Ishikawa (cell line): ENCODE results near the gene GAS2L2.

ENCODE experiments used
- CEBPB ChIP-seq: IDR thresholded peaks from 2 replicates; pipeline ENCODE4 v1.6.1; 2012
- CREB1 ChIP-seq: IDR thresholded peaks from 2 replicates; pipeline ENCODE4 v1.6.1; 2012; ENCODE audit warnings: low read depth
- EP300 ChIP-seq: IDR thresholded peaks from 2 replicates; pipeline ENCODE4 v1.6.1; 2012; ENCODE audit warnings: borderline replicate concordance
- RAD21 ChIP-seq: IDR thresholded peaks from 2 replicates; pipeline ENCODE4 v1.6.1; 2012; ENCODE audit warnings: low read depth
- TAF1 ChIP-seq: IDR thresholded peaks from 2 replicates; pipeline ENCODE4 v1.6.1; 2012; ENCODE audit warnings: low read depth, mild to moderate bottlenecking
- YY1 ChIP-seq: IDR thresholded peaks from 2 replicates; pipeline ENCODE4 v1.6.1; 2012; ENCODE audit warnings: low read depth
- ZBTB7A ChIP-seq: IDR thresholded peaks from 2 replicates; pipeline ENCODE4 v1.6.1; 2012; ENCODE audit warnings: low read depth
- TF ChIP-seq, protein P1 (sequence below): IDR thresholded peaks from 2 replicates; pipeline ENCODE4 v1.6.1; 2012
- TF ChIP-seq, protein P2 (sequence below): IDR thresholded peaks from 2 replicates; pipeline ENCODE4 v1.6.1; 2012; ENCODE audit warnings: low read depth, mild to moderate bottlenecking

DNA sequence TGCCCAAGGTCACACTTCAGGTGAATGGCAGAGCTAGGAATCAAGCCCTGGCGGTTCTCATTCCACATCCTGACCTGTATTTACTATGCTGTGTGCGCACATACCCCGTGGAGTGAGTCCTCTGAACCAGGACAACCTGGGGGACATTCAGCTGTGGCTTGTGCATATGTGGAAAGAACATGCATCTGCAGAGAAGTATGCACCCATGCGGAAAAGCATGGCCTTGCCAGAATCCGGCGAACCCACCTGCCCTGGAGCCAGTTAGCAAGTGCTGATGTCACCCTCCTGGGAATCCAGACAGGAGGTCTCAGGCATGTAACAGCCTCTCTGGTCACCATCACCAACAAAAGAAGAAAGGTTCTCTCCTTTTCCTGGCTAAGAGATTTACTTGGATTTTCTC lies 19.7 kb downstream of the GAS2L2 start:
- TF ChIP-seq TAF1 (no peak), YY1 (no peak), EP300 (no peak), CEBPB (no peak), ZBTB7A (no peak), CREB1 (no peak), RAD21 (no peak)
- TF ChIP-seq, protein P1, sequence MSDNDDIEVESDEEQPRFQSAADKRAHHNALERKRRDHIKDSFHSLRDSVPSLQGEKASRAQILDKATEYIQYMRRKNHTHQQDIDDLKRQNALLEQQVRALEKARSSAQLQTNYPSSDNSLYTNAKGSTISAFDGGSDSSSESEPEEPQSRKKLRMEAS, result no peak
- TF ChIP-seq, protein P2, sequence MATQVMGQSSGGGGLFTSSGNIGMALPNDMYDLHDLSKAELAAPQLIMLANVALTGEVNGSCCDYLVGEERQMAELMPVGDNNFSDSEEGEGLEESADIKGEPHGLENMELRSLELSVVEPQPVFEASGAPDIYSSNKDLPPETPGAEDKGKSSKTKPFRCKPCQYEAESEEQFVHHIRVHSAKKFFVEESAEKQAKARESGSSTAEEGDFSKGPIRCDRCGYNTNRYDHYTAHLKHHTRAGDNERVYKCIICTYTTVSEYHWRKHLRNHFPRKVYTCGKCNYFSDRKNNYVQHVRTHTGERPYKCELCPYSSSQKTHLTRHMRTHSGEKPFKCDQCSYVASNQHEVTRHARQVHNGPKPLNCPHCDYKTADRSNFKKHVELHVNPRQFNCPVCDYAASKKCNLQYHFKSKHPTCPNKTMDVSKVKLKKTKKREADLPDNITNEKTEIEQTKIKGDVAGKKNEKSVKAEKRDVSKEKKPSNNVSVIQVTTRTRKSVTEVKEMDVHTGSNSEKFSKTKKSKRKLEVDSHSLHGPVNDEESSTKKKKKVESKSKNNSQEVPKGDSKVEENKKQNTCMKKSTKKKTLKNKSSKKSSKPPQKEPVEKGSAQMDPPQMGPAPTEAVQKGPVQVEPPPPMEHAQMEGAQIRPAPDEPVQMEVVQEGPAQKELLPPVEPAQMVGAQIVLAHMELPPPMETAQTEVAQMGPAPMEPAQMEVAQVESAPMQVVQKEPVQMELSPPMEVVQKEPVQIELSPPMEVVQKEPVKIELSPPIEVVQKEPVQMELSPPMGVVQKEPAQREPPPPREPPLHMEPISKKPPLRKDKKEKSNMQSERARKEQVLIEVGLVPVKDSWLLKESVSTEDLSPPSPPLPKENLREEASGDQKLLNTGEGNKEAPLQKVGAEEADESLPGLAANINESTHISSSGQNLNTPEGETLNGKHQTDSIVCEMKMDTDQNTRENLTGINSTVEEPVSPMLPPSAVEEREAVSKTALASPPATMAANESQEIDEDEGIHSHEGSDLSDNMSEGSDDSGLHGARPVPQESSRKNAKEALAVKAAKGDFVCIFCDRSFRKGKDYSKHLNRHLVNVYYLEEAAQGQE, result no peak
